K562 (cell line): ENCODE results near the gene KHDC1. TPM values are rescaled to one million over a fixed set of nuclear protein-coding genes. Genes with fewer than 3 reads are reported as not detected.

Experiments used
- ATAC-seq: fragments of 200-7000 bp; cut with Tn5 transposase; 3 replicates; pipeline ENCODE4 v1.9.1; 2020; ENCODE audit warnings: moderate library complexity
- BruUV-seq: library from RNA; stranded (reverse); fragments of 400-500 nt; replicated peaks from 2 replicates; lab custom pipeline; 2021; lab: Mats Ljungman, UMichigan
- CTCF ChIA-PET: fragments of 300-600 bp; formaldehyde crosslinking; extraction: SDS; loops from one replicate; lab custom pipeline; 2021; ENCODE audit warnings: low intra/inter-chr PET ratio; lab: Yijun Ruan, JAX
- POLR2A ChIA-PET: fragments of 300-600, 350-650 bp; sonication (Branson Sonifier 250); formaldehyde crosslinking; extraction: SDS; loops from one replicate; lab custom pipeline; 2021; ENCODE audit warnings: antibody characterized with exemption, inconsistent platforms; lab: Yijun Ruan, JAX
- DNase-seq, 4 experiments: peaks; one replicate each; pipeline versions ENCODE4 v3.0.0 to v3.0.0-alpha.2; 2011 to 2018; ENCODE audit warnings: low spot score in 3 of 4, mixed read lengths in 3 of 4; ENCODE audit errors: extremely low read depth in 1 of 4
- FAIRE-seq: peaks from 2 replicates; lab custom pipeline; 2011; peaks lifted over from hg19 to GRCh38; lab: Jason Lieb, UNC
- H2AFZ ChIP-seq: 2 replicates; pipeline ENCODE4 v1.6.0; 2011; ENCODE audit warnings: low read depth, low read length, control low read depth, inconsistent platforms
- H3K27ac ChIP-seq: fragments of 200-600 bp; 3 replicates; pipeline ENCODE4 v1.8.0; 2011; ENCODE audit warnings: low read depth, mild to moderate bottlenecking, control low read depth, inconsistent platforms, low read length, moderate library complexity, mixed read lengths; ENCODE audit errors: extremely low read depth
- H3K27me3 ChIP-seq, 2 experiments: fragments of 300-600 bp in 1 of 2; 2 replicates in 1 of 2; 3 replicates in 1 of 2; pipeline versions ENCODE4 v1.6.0 to v1.8.0; 2011; ENCODE audit warnings: inconsistent platforms in 2 of 2, low read length in 2 of 2, mild to moderate bottlenecking in 1 of 2, mixed read lengths in 1 of 2, moderate library complexity in 1 of 2; ENCODE audit not compliant: control insufficient read depth in 2 of 2, insufficient read depth in 2 of 2
- H3K36me3 ChIP-seq: fragments of 300-600 bp; 3 replicates; pipeline ENCODE4 v1.8.0; 2011; ENCODE audit warnings: mild to moderate bottlenecking, low read length, inconsistent platforms; ENCODE audit not compliant: control insufficient read depth, insufficient read depth
- H3K4me1 ChIP-seq, 2 experiments: fragments of 200-600 bp in 1 of 2; replicated peaks in 1 of 2; 2 replicates in 1 of 2; 3 replicates in 1 of 2; pipeline versions ENCODE4 v1.5.1 to v1.8.0; 2011; ENCODE audit warnings: inconsistent platforms in 2 of 2, low read length in 2 of 2, mild to moderate bottlenecking in 1 of 2, mixed read lengths in 1 of 2, moderate library complexity in 1 of 2; ENCODE audit not compliant: control insufficient read depth in 2 of 2, insufficient read depth in 2 of 2
- H3K4me2 ChIP-seq: 2 replicates; pipeline ENCODE4 v1.6.1; 2011; ENCODE audit warnings: low read length, control low read depth, inconsistent platforms, mixed read lengths; ENCODE audit not compliant: insufficient read depth
- H3K4me3 ChIP-seq: fragments of 200-600 bp; sonication (generic), shearing (Covaris generic); 2 replicates; pipeline ENCODE4 v1.5.1; 2016; ENCODE audit warnings: control low read depth, inconsistent platforms
- H3K79me2 ChIP-seq: fragments of 200-600 bp; 3 replicates; pipeline ENCODE4 v1.8.0; 2011; ENCODE audit warnings: low read length, inconsistent platforms; ENCODE audit not compliant: control insufficient read depth, insufficient read depth
- H3K9ac ChIP-seq, 2 experiments: 2 replicates each; pipeline versions ENCODE4 v1.6.0 to v1.6.1; 2011; ENCODE audit warnings: low read depth in 2 of 2, low read length in 2 of 2, control low read depth in 1 of 2, inconsistent platforms in 1 of 2, mild to moderate bottlenecking in 1 of 2, mixed read lengths in 1 of 2; ENCODE audit not compliant: insufficient read depth in 1 of 2
- H3K9me1 ChIP-seq: one replicate; pipeline ENCODE4 v1.6.0; 2011; ENCODE audit warnings: inconsistent platforms, mild to moderate bottlenecking, low read length, moderate library complexity; ENCODE audit not compliant: control insufficient read depth, insufficient read depth
- H3K9me3 ChIP-seq: replicated peaks from 2 replicates; pipeline ENCODE4 v1.5.1; 2011; ENCODE audit warnings: low read depth, low read length, inconsistent platforms; ENCODE audit not compliant: control insufficient read depth, insufficient read depth
- H4K20me1 ChIP-seq: replicated peaks from 2 replicates; pipeline ENCODE4 v1.6.1; 2011; ENCODE audit warnings: low read length, inconsistent platforms, mixed read lengths; ENCODE audit not compliant: control insufficient read depth, insufficient read depth
- CBX3 ChIP-seq, 2 experiments: IDR thresholded peaks; 1 replicate in 1 of 2; 2 replicates in 1 of 2; pipeline ENCODE4 v1.6.1; 2012; ENCODE audit warnings: inconsistent platforms in 2 of 2, low read length in 2 of 2, borderline replicate concordance in 1 of 2, control low read depth in 1 of 2
- CEBPB ChIP-seq: fragments of 450-650 bp; IDR thresholded peaks from 2 replicates; pipeline ENCODE4 v1.6.1; 2016; ENCODE audit warnings: missing genetic modification characterization, missing compliant biosample characterization
- HSF4 ChIP-seq: fragments of 250-450 bp; sonication (Bioruptor Pico); IDR thresholded peaks from 2 replicates; pipeline ENCODE4 v2.1.2; 2022; ENCODE audit warnings: mild to moderate bottlenecking, moderate library complexity, borderline replicate concordance
- MCM2 ChIP-seq: fragments of 450-650 bp; IDR thresholded peaks from 2 replicates; pipeline ENCODE4 v1.6.1; 2017; ENCODE audit warnings: low read depth, mild to moderate bottlenecking
- MED1 ChIP-seq: sonication (generic); formaldehyde crosslinking; IDR thresholded peaks from 2 replicates; pipeline ENCODE4 v1.8.1; 2023; ENCODE audit warnings: missing genetic modification reagents, borderline replicate concordance
- NFATC3 ChIP-seq: fragments of 450-650 bp; IDR thresholded peaks from 2 replicates; pipeline ENCODE4 v1.6.1; 2017; ENCODE audit warnings: mild to moderate bottlenecking
- SFPQ ChIP-seq: fragments of 200-400 bp; formaldehyde crosslinking; IDR thresholded peaks from 2 replicates; pipeline ENCODE4 v1.6.1; 2017; ENCODE audit warnings: mild to moderate bottlenecking, low read depth, low read length, moderate library complexity
- SIRT6 ChIP-seq: IDR thresholded peaks from one replicate; pipeline ENCODE4 v1.6.1; 2012; ENCODE audit warnings: low read depth, mild to moderate bottlenecking, control low read depth, inconsistent platforms, low read length, moderate library complexity
- SP1 ChIP-seq: sonication (generic); formaldehyde crosslinking; IDR thresholded peaks from 2 replicates; pipeline ENCODE4 v1.8.1; 2022; ENCODE audit warnings: mild to moderate bottlenecking, missing genetic modification reagents
- TAF7 ChIP-seq: fragments of 450-650 bp; IDR thresholded peaks from 2 replicates; pipeline ENCODE4 v1.6.1; 2016; ENCODE audit warnings: missing genetic modification characterization, missing compliant biosample characterization
- TCF3 ChIP-seq: sonication (generic); formaldehyde crosslinking; IDR thresholded peaks from 2 replicates; pipeline ENCODE4 v1.4.0; 2020; ENCODE audit warnings: mild to moderate bottlenecking, missing genetic modification reagents
- ZNF507 ChIP-seq: conservative IDR thresholded peaks from 2 replicates; pipeline ENCODE4 v1.6.1; 2017; ENCODE audit warnings: missing genetic modification characterization, missing compliant biosample characterization
- ZNF561 ChIP-seq: fragments of 450-650 bp; formaldehyde crosslinking; conservative IDR thresholded peaks from 2 replicates; pipeline ENCODE4 v1.4.0; 2020; ENCODE audit warnings: mild to moderate bottlenecking, moderate library complexity
- ZNF644 ChIP-seq: fragments of 200-800 bp; sonication (Bioruptor generic); IDR thresholded peaks from 2 replicates; pipeline ENCODE4 v1.6.1; 2016; ENCODE audit warnings: low read depth, missing genetic modification characterization, missing compliant biosample characterization
- WGBS: fragments of 100-300 bp; shearing (Covaris generic); methylation state at CpG from one replicate; pipeline ENCODE4 v1.1.6; 2016; ENCODE audit warnings: low coverage, mixed read lengths; ENCODE audit not compliant: insufficient coverage; ENCODE audit errors: missing lambda C conversion rate; 5-methylcytosine and 5-hydroxymethylcytosine counted together
- in situ Hi-C: fragments of 300-500 bp; cut with MboI; formaldehyde crosslinking; loops from 4 replicates; pipeline ENCODE4 v1.15.0; 2018; ENCODE audit warnings: inconsistent platforms, mixed read lengths
- intact Hi-C: fragments of 100-400 bp; cut with micrococcal nuclease; formaldehyde crosslinking; loops from 2 replicates; pipeline ENCODE4 v1.14.2; 2022
- polyA plus RNA-seq, 8 experiments: library from polyadenylated mRNA; depleted of rRNA in 4 of 8; stranded (reverse) in 5 of 8; unstranded in 3 of 8; fragments of >200 nt; fragmentation: Nextera tagmentation in 2 of 8; fragmentation: Illumina TruSeq in 1 of 8; extraction: Ambion mirVana in 2 of 8; extraction: Trizol in 1 of 8; gene quantifications; 2 replicates each; pipeline versions ENCODE4 v1.2.1 to v1.2.3, GENCODE V29; 2011 to 2014; ENCODE audit warnings: inconsistent platforms in 1 of 8, missing spikeins in 1 of 8
- total RNA-seq, 7 experiments: library from RNA; depleted of rRNA in 6 of 7; stranded (reverse); fragments of >200 nt in 6 of 7; fragmentation: Illumina TruSeq in 2 of 7; extraction: Trizol in 2 of 7; gene quantifications; 2 replicates each; pipeline versions ENCODE4 v1.2.1 to v1.2.3, GENCODE V29; 2011 to 2021; ENCODE audit warnings: low replicate concordance in 1 of 7
- TF ChIP-seq, protein P1 (sequence below): fragments of 150-350 bp; conservative IDR thresholded peaks from 2 replicates; pipeline ENCODE4 v1.6.1; 2014; ENCODE audit warnings: low read length

Gene KHDC1
- total and polyA plus RNA-seq, 9 of the 15 experiments (the other 6 are each of a cell fraction or from before 2014, with no cell fraction given) = 2.5 to 19.5 (median 8.0) TPM

DNA sequence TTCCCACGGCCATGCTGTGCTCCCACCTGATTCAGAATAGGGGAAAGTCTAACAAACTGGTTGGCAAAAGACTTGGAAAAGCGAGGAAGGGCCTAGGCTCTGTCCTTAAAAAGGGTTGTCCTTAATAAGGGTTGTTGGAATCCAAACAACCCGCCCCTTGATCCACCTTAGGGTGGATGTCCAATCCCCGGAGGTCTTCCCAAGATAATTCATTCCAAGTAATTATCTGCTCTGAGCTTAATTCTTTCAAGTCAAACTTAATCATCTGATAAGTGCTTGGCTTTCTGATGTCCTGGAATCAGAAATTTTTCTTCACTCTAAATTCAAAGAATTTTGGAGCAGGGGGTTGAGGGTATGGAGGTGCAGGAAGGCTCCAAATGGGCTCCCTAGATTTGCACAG, 37.6 kb downstream of the KHDC1 start, which contains the start of gene KHDC1L:
KHDC1L (minus strand) TSS at position 101 of the 400 bp plus-strand sequence; CDS start at position 13, 88 bp downstream.
- FAIRE-seq = no peak
- H3K36me3 ChIP-seq = no peaks in the 10 kb centered on the region
- TF ChIP-seq ZNF561 (CRISPR knock-in tag) (no peak), MED1 (CRISPR knock-in tag) (no peak), NFATC3 (no peak), SIRT6 (no peak), ZNF644 (tag) (no peak), CBX3 (IDR thresholded peaks at IDR 0.05; ENCODE audit: borderline replicate concordance in 1 of 2, low read length in 2 of 2) (no peak), MCM2 (no peak), TAF7 (tag) (no peak), TCF3 (CRISPR knock-in tag) (no peak), CEBPB (tag) (no peak), ZNF507 (tag) (no peak), SP1 (CRISPR knock-in tag) (no peak), HSF4 (CRISPR knock-in tag) (no peak), SFPQ (no peak)
- TF ChIP-seq, protein P1, sequence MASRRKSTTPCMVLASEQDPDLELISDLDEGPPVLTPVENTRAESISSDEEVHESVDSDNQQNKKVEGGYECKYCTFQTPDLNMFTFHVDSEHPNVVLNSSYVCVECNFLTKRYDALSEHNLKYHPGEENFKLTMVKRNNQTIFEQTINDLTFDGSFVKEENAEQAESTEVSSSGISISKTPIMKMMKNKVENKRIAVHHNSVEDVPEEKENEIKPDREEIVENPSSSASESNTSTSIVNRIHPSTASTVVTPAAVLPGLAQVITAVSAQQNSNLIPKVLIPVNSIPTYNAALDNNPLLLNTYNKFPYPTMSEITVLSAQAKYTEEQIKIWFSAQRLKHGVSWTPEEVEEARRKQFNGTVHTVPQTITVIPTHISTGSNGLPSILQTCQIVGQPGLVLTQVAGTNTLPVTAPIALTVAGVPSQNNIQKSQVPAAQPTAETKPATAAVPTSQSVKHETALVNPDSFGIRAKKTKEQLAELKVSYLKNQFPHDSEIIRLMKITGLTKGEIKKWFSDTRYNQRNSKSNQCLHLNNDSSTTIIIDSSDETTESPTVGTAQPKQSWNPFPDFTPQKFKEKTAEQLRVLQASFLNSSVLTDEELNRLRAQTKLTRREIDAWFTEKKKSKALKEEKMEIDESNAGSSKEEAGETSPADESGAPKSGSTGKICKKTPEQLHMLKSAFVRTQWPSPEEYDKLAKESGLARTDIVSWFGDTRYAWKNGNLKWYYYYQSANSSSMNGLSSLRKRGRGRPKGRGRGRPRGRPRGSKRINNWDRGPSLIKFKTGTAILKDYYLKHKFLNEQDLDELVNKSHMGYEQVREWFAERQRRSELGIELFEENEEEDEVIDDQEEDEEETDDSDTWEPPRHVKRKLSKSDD = no peak
- TF ChIP-seq, all 486 proteins: peak for 0
- ATAC-seq (no peak), DNase-seq (no peak)
- intact Hi-C loops (no loop called here), in situ Hi-C loops (no loop called here)
- POLR2A ChIA-PET = no interaction called here
- Histone ChIP-seq H3K27ac (no peak within 1 kb of the TSS), H3K4me2 (peak within 1 kb of the TSS; percentile 47), H3K4me3 (no peak within 1 kb of the TSS), H3K9ac (no peak within 1 kb of the TSS), H3K27me3 (peaks cover 5 to 13% of the 10 kb centered on the region in 2 experiments; a peak in 3 of 5 replicates), H3K79me2 (no peaks in the 10 kb centered on the region), H4K20me1 (no peaks in the 10 kb centered on the region), H3K4me1 (peaks cover 3 to 7% of the 10 kb centered on the region in 2 experiments; a peak in 3 of 5 replicates), H3K9me3 (no peaks in the 10 kb centered on the region), H2AFZ (peak within 1 kb of the TSS; percentile 84), H3K9me1 (no peaks in the 10 kb centered on the region)
- BruUV-seq = no TSS peak
- WGBS = 62% methylated on average over 4 of the region's 4 CpGs
- CTCF ChIA-PET = interaction anchor here (0.7 kb wide), 1 partner anchor 1428 kb away, joined by 3 read pairs; no protein-coding TSS in a partner anchor
